Myometrial cell (primary cell): Measurements from ENCODE around the gene CHCHD2. TPM values are rescaled to one million over a fixed set of nuclear protein-coding genes. Genes with fewer than 3 reads are reported as not detected.

ENCODE experiments used
- total RNA-seq: library from RNA; depleted of rRNA; stranded (reverse); fragments of >200 nt; gene quantifications from 2 replicates; pipeline ENCODE4 v1.2.3, GENCODE V29; 2015

CHCHD2 gene, protein sequence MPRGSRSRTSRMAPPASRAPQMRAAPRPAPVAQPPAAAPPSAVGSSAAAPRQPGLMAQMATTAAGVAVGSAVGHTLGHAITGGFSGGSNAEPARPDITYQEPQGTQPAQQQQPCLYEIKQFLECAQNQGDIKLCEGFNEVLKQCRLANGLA
- 564 and 615 TPM in 2 replicates for total RNA-seq

DNA sequence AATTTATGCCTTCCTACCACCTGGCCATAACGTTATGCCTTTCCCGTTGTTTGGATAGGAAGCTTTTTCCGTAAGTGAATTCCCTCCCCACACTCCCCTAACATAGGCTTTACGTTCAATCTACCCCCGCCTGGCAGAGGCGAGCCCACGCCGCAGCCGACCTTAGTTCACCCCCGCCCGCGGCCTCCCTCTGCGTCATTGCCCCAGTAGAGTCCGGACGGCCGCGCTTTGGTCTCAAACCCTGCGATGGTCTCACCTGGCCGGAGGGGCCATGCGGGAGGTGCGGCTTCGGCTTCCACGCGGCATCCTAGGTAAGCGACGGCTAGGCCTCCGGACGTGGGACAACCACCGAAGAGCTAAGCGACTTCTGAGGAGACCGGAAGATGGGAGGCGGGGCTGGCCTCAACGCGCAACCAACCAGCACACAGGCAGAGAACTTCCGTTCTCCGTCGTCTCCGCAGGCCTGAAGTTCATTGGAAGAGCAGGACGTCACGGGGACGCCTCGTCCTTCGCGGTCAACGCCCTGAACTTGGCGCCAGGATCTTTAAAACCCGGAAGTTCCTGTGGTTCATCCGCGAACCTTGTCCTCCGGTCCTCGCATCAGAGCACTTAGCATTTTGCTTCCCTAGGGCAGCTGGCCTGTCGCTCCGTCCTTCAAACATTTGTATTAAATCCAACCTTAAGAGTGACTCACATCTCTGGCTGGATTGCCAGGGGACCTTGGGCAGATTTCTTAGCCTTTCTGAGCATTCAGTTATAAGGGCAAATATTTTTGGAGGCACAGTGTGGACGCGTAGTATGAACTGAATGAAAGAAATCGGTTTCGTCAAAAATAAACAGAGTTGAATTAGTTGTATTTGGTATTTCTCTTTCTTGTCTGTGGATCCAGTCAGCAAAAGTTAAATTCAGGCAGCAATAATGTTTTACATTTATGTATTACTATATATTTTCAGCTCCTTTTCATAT, at the start of gene CHCHD2:
Gene CHCHD2, minus strand, starts transcription at position 369 of the 966 bp plus-strand sequence. Its CDS starts 63 bp downstream, at position 306.

DNA sequence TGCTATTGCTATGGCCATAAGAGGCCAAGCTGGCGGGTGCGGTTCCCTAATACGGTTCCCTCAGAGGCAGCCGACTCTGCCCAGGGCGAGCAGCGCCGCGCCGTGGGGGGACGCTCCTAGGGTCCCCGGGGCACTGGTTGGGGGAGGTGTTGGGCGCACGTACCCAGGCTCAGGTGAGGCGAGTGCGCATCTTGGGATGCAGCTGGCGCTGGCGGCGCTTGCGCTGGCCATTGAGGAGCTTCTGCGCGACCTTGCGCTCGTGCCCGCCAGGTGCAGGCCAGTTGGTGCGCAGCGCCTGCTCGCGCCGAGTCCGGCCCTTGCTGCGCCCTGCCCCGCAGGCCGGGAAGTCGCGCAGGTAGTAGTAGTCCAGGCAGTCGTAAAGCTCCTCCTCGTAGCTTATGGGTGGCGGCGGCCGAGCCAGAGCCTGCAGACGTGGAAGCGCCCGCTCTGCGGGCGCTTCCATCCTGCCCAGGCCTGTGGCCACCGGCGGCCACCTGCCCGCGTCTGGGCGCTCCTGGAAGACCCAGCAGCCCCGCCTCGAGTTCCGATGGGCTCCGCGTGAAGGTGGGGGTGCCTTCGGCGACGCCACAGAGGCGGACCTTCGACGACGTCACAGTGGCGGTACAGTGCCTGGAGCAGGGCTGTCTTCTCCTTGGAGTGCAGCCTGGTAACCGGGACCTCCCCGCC, 9.7 kb upstream of the CHCHD2 start, which contains the start of gene NUPR2:
Gene NUPR2, minus strand, starts transcription at position 566 of the 687 bp plus-strand sequence. Its CDS starts 103 bp downstream, at position 463.

DNA sequence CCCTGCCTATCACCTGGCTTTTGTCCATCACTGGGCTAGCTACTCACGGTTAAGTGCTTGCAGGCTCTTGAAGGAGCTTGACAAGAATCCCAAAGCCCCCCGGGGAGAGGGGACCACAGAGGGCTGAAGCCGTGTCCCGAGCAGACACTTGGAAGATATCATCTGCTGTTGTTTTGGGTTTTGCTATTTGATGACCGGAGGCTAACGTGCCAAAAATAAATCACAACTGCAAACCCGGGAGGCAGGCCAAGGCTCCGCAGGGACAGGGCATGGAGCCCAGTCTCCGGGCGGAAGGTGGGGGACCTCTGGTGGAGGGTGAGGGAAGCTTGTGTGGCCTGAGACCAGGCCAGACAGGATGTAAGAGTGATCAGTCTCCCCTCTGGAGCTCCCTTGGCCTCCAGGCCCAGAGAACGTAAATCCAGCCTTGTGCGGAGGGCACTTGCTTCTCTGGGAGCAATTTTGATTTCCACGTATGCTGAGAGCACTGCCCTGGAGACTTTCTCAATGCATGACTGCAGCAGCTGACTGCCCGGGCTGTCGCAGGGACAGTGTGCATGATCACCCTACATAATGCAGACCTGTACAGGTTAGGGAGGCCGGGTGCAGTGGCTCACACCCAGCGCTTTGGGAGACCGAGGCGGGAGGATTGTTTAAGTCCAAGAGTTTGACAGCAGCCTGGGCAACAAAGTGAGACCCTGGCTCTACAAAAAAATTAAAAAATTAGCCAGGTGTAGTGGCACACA, 13.3 kb downstream of the CHCHD2 start, which contains the start of gene PHKG1:
Gene PHKG1, minus strand, starts transcription at position 164 of the 743 bp plus-strand sequence. CDS start 4,011 bp downstream, outside the sequence.

DNA sequence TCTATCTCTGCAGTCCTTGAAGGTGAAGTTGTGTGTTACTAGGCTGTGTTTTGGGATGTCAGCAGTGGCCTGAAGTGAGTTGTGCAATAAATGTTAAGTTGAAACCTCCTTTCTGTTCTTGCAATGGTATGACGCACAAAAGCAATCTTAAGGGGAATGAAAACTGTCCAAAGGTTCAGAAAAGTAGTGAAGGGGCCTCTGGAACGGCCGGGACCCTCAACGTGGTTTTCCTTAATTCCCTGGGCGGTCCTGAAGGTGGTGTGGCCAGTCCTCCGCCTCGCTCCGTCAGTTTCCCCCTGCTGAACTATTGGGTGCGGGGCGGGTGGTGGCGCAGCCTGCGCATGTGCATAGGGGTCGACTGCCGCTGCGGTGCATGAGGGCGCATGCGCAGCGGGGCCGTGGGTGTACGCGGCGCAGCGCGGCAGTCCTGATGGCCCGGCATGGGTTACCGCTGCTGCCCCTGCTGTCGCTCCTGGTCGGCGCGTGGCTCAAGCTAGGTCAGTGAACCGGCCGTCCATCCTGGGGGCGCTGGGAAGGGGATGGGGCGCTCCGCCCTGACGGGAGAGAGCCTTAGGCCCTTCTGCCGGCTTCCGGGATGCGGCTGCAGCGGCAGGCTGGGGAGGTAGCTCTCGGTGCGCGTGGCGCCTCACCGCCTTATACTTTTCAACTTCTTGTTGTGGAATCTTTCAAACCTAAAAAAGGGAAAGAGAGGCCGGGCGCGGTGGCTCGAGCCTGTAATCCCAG, 42.2 kb downstream of the CHCHD2 start, which contains the start of gene SUMF2:
Gene SUMF2, plus strand, starts transcription at position 405 of the 744 bp plus-strand sequence. Its CDS starts 26 bp downstream, at position 431.

Other genes starting within 250 kb of the CHCHD2 start
- not detected in 2 replicates for gene SEPTIN14, start 243.7 kb downstream of the CHCHD2 start, total RNA-seq
- 1.2 and 2.5 TPM in 2 replicates for gene ZNF713, start 219.0 kb downstream of the CHCHD2 start, total RNA-seq
- 7.5 and 11.9 TPM in 2 replicates for gene MRPS17, start 154.6 kb downstream of the CHCHD2 start, total RNA-seq
- gene NIPSNAP2, start 141.9 kb downstream of the CHCHD2 start, total RNA-seq = 51.3 and 58.1 TPM in 2 replicates
- gene PSPH, start 55.0 kb downstream of the CHCHD2 start, total RNA-seq = 134 and 148 TPM in 2 replicates
- 164 and 201 TPM in 2 replicates for gene CCT6A, start 54.7 kb downstream of the CHCHD2 start, total RNA-seq
- gene SUMF2, start 42.2 kb downstream of the CHCHD2 start, total RNA-seq = 192 and 263 TPM in 2 replicates
- gene PHKG1, start 13.5 kb downstream of the CHCHD2 start, total RNA-seq = 0.29 TPM in 1 of 2 replicates, not detected in the other
- gene NUPR2, start 9.9 kb upstream of the CHCHD2 start, total RNA-seq = not detected in 2 replicates